Liver (tissue), 9 donors: ENCODE results near the gene OGFOD3. TPM values are rescaled to one million over a fixed set of nuclear protein-coding genes. Genes with fewer than 3 reads are reported as not detected.

Source experiments
- DNase-seq: peaks from one replicate; pipeline ENCODE4 v3.0.0-alpha.2; 2017; ENCODE audit warnings: low spot score
- H3K27ac ChIP-seq, 2 donors: one replicate each; pipeline ENCODE4 v1.7.0; 2013; ENCODE audit warnings: inconsistent platforms in 2 of 2, low read length in 2 of 2, control low read depth in 1 of 2, low read depth in 1 of 2, mild to moderate bottlenecking in 1 of 2
- H3K27me3 ChIP-seq, 4 donors: one replicate each; pipeline versions ENCODE4 v1.6.1 to v1.7.0; 2013; ENCODE audit warnings: low read length in 3 of 4, inconsistent platforms in 1 of 4, mild to moderate bottlenecking in 1 of 4, moderate library complexity in 1 of 4; ENCODE audit not compliant: control insufficient read depth in 4 of 4, insufficient read depth in 4 of 4
- H3K36me3 ChIP-seq, 4 donors: one replicate each; pipeline versions ENCODE4 v1.6.1 to v1.7.0; 2013; ENCODE audit warnings: low read length in 3 of 4, mild to moderate bottlenecking in 3 of 4, low read depth in 1 of 4, moderate library complexity in 1 of 4; ENCODE audit not compliant: control insufficient read depth in 4 of 4, insufficient read depth in 3 of 4
- H3K4me1 ChIP-seq, 4 donors: one replicate each; pipeline versions ENCODE4 v1.6.1 to v1.7.0; 2013; ENCODE audit warnings: low read length in 3 of 4, mild to moderate bottlenecking in 3 of 4, moderate library complexity in 1 of 4; ENCODE audit not compliant: control insufficient read depth in 4 of 4, insufficient read depth in 4 of 4
- H3K4me3 ChIP-seq, 3 donors: one replicate each; pipeline versions ENCODE4 v1.6.1 to v1.7.0; 2013; ENCODE audit warnings: low read length in 3 of 3, control low read depth in 1 of 3, low read depth in 1 of 3, mild to moderate bottlenecking in 1 of 3
- H3K9ac ChIP-seq, 2 donors: one replicate each; pipeline ENCODE4 v1.7.0; 2013; ENCODE audit warnings: low read length in 2 of 2, mild to moderate bottlenecking in 2 of 2, moderate library complexity in 2 of 2, control low read depth in 1 of 2, low read depth in 1 of 2
- H3K9me3 ChIP-seq, 4 donors: one replicate each; pipeline versions ENCODE4 v1.6.1 to v1.7.0; 2013; ENCODE audit warnings: low read length in 3 of 4; ENCODE audit not compliant: control insufficient read depth in 4 of 4
- CTCF ChIP-seq: fragments of 150-350 bp; IDR thresholded peaks from 2 replicates; pipeline ENCODE4 v1.5.1; 2017; ENCODE audit warnings: improper control_type of control experiment, low read depth, low read length; ENCODE audit not compliant: missing input control
- EGR1 ChIP-seq, 2 donors: IDR thresholded peaks; 2 replicates each; pipeline ENCODE4 v1.6.1; 2016 to 2018; ENCODE audit warnings: antibody characterized with exemption in 2 of 2, low read depth in 2 of 2
- FOXA1 ChIP-seq: IDR thresholded peaks from 2 replicates; pipeline ENCODE4 v1.6.1; 2016; ENCODE audit warnings: antibody characterized with exemption
- FOXA2 ChIP-seq: IDR thresholded peaks from 2 replicates; pipeline ENCODE4 v1.6.1; 2016; ENCODE audit warnings: antibody characterized with exemption
- GABPA ChIP-seq, 2 donors: IDR thresholded peaks in 1 of 2; conservative IDR thresholded peaks in 1 of 2; 2 replicates each; pipeline ENCODE4 v1.6.1; 2016; ENCODE audit warnings: antibody characterized with exemption in 2 of 2, mild to moderate bottlenecking in 1 of 2, moderate library complexity in 1 of 2
- HNF4A ChIP-seq, 2 donors: conservative IDR thresholded peaks; 2 replicates each; pipeline ENCODE4 v1.6.1; 2016; ENCODE audit warnings: antibody characterized with exemption in 2 of 2, mild to moderate bottlenecking in 2 of 2
- HNF4G ChIP-seq: IDR thresholded peaks from 2 replicates; pipeline ENCODE4 v1.6.1; 2016; ENCODE audit warnings: antibody characterized with exemption
- JUND ChIP-seq, 2 donors: IDR thresholded peaks; 2 replicates each; pipeline ENCODE4 v1.6.1; 2016; ENCODE audit warnings: antibody characterized with exemption in 2 of 2
- MAX ChIP-seq: IDR thresholded peaks from 2 replicates; pipeline ENCODE4 v1.6.1; 2016; ENCODE audit warnings: antibody characterized with exemption
- NR2F2 ChIP-seq: IDR thresholded peaks from 2 replicates; pipeline ENCODE4 v1.6.1; 2016; ENCODE audit warnings: antibody characterized with exemption
- RAD21 ChIP-seq, 2 donors: IDR thresholded peaks; 2 replicates each; pipeline ENCODE4 v1.6.1; 2016; ENCODE audit warnings: antibody characterized with exemption in 2 of 2, mild to moderate bottlenecking in 2 of 2
- REST ChIP-seq: IDR thresholded peaks from 2 replicates; pipeline ENCODE4 v1.6.1; 2016; ENCODE audit warnings: antibody characterized with exemption, mild to moderate bottlenecking
- RXRA ChIP-seq, 2 donors: IDR thresholded peaks; 2 replicates each; pipeline ENCODE4 v1.6.1; 2017 to 2018; ENCODE audit warnings: antibody characterized with exemption in 2 of 2, mild to moderate bottlenecking in 1 of 2
- SP1 ChIP-seq: IDR thresholded peaks from 2 replicates; pipeline ENCODE4 v1.6.1; 2018; ENCODE audit warnings: antibody characterized with exemption, mild to moderate bottlenecking
- TAF1 ChIP-seq: conservative IDR thresholded peaks from 2 replicates; pipeline ENCODE4 v1.6.1; 2016; ENCODE audit warnings: antibody characterized with exemption, mild to moderate bottlenecking
- YY1 ChIP-seq: IDR thresholded peaks from 2 replicates; pipeline ENCODE4 v1.6.1; 2016; ENCODE audit warnings: antibody characterized with exemption, mild to moderate bottlenecking
- ZBTB33 ChIP-seq: IDR thresholded peaks from 2 replicates; pipeline ENCODE4 v1.6.1; 2016; ENCODE audit warnings: antibody characterized with exemption
- WGBS: extraction: QIAGEN DNeasy Blood & Tissue Kit; methylation state at CpG from one replicate; pipeline ENCODE4 v1.1.7; 2013; 5-methylcytosine and 5-hydroxymethylcytosine counted together
- polyA plus RNA-seq, 2 donors: library from polyadenylated mRNA; stranded (reverse) in 1 of 2; unstranded in 1 of 2; fragments of 200-250 nt in 1 of 2; fragments of >200 nt in 1 of 2; fragmentation: Nextera tagmentation in 1 of 2; extraction: Ambion mirVana in 1 of 2; gene quantifications; one replicate each; pipeline versions ENCODE4 v1.2.1 to v1.2.3, GENCODE V29; 2013 to 2015
- total RNA-seq, 2 donors: library from RNA; depleted of rRNA; stranded (reverse); fragments of >200 nt; gene quantifications; one replicate each; pipeline ENCODE4 v1.2.3, GENCODE V29; 2014
- donor health status: healthy.
- donor health status: healthy.
- donor health status: healthy.
- donor health status: healthy.
- donor health status: healthy.

The OGFOD3 gene
- total and polyA plus RNA-seq, 4 donors, result 15.0 to 23.2 (median 18.5) TPM

GRCh38 chr17:82370471-82371332 is 47.7 kb downstream of the OGFOD3 start:
- H3K27me3 ChIP-seq, result peaks cover 0 to 17% (median 3%) of the 10 kb centered on the region in 4 donors

GRCh38 chr17:82369211-82369610 is 49.2 kb downstream of the OGFOD3 start:
- H3K27me3 ChIP-seq, result peaks cover 0 to 10% (median 3%) of the 10 kb centered on the region in 4 donors
- H3K4me3 ChIP-seq, result no peak overlapping the region
- H3K4me1 ChIP-seq, result peaks cover 5 to 20% (median 11%) of the 10 kb centered on the region in 4 donors
- no peaks in the 10 kb centered on the region for H3K36me3 ChIP-seq
- no peak overlapping the region for H3K9ac ChIP-seq
- H3K9me3 ChIP-seq, result no peaks in the 10 kb centered on the region
- WGBS, result 94% methylated on average over 6 of the region's 7 CpGs
- DNase-seq, result no peak
- H3K27ac ChIP-seq, result no peak overlapping the region
- no peak for TF ChIP-seq NR2F2
- TF ChIP-seq JUND (IDR thresholded peaks at IDR 0.05), result no peak
- TF ChIP-seq TAF1, result no peak
- TF ChIP-seq CTCF, result no peak
- no peak for TF ChIP-seq HNF4G
- TF ChIP-seq RAD21 (IDR thresholded peaks at IDR 0.05), result no peak
- no peak for TF ChIP-seq MAX
- TF ChIP-seq FOXA2, result no peak
- TF ChIP-seq ZBTB33, result no peak
- no peak for TF ChIP-seq YY1
- no peak for TF ChIP-seq HNF4A (conservative IDR thresholded peaks at IDR 0.05)
- TF ChIP-seq EGR1 (IDR thresholded peaks at IDR 0.05; ENCODE audit: low read depth in 2 of 2), result no peak
- no peak for TF ChIP-seq REST
- TF ChIP-seq GABPA (IDR thresholded peaks at IDR 0.05 in 1 of 2, conservative IDR thresholded peaks at IDR 0.05 in 1 of 2), result no peak
- no peak for TF ChIP-seq FOXA1
- no peak for TF ChIP-seq SP1

More at GRCh38 chr17:82370471-82371332, 47.7 kb downstream of the OGFOD3 start:
- TF ChIP-seq FOXA1 (no peak), HNF4A (conservative IDR thresholded peaks at IDR 0.05) (peak in 1 of 2 donors; percentile 12), RXRA (IDR thresholded peaks at IDR 0.05) (no peak)
- H3K9me3 ChIP-seq, result no peaks in the 10 kb centered on the region
- WGBS, result 28% methylated on average over 38 of the region's 38 CpGs
- no peak overlapping the region for H3K9ac ChIP-seq
- H3K27ac ChIP-seq, result no peak overlapping the region
- peak overlapping the region in 2 of 3 donors; percentile 55 to 60 for H3K4me3 ChIP-seq
- DNase-seq, result no peak
- peaks cover 5 to 22% (median 13%) of the 10 kb centered on the region in 4 donors for H3K4me1 ChIP-seq
- no peaks in the 10 kb centered on the region for H3K36me3 ChIP-seq
